ENCODE data around the gene TNPO1.

TNPO1 gene

DNA sequence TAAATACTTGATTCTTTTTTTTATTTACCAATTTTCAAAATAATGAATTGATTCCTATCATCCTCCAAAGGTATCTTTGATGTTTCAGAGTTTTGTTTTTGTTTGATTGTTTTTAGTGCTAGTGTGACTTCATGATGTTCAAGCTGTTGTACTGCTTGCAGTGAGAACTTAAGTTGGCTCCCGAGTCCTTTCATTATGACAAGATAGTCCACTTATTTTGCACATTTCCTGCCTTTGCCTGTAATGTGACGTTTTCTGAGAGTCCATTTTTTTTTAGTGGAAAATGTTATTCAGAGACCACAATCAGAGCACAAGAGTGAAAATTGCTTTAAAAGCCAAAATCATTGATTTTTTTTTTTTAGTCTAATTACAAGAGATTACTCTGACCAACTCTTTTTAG is 79.3 kb downstream of the TNPO1 start:
- no peak overlapping the region for H4K8ac ChIP-seq (ENCODE audit: low read depth, low read length)

DNA sequence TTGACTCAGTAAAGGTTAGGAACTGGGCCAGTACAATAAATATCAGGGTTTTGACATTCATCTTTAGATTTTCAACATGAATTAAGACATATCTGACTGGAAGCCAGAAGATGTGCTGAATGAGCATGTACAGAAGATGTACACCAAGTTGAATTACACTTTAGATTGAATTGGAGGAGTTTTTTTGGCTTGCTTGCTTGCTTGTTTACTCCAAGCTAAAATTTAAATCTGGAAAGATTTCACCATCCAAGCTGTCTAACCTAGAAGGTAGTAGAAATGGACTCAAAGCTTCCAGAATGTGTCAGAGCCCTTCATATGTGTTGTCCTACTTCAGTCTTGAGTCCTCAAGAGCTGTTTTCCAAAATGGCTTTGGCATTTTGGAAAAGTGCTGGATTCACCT is 90.3 kb downstream of the TNPO1 start:
- Histone ChIP-seq H3K9ac (ENCODE audit: low read length) (no peak overlapping the region), H2AFZ (ENCODE audit: insufficient read depth, low read length, poor library complexity) (no peak overlapping the region), H3K27ac (ENCODE audit: low read depth, low read length) (no peak overlapping the region), H2AK5ac (ENCODE audit: low read length) (no peak overlapping the region), H3K18ac (ENCODE audit: low read length) (no peak overlapping the region), H3K9me3 (ENCODE audit: insufficient read depth, low read depth, low read length) (no peaks in the 10 kb centered on the region), H3K79me2 (ENCODE audit: control insufficient read depth, insufficient read depth, low read length, poor library complexity) (no peaks in the 10 kb centered on the region), H3K4me3 (ENCODE audit: low read depth, low read length) (no peak overlapping the region), H4K91ac (ENCODE audit: low read depth, low read length) (no peak overlapping the region), H3K36me3 (ENCODE audit: control insufficient read depth in 1 of 2, insufficient read depth in 2 of 2, low read length in 2 of 2) (peaks cover 20 to 32% of the 10 kb centered on the region in 2 experiments), H3K23ac (ENCODE audit: low read length) (no peak overlapping the region), H2BK120ac (ENCODE audit: insufficient read depth, low read length, poor library complexity) (no peak overlapping the region), H4K12ac (ENCODE audit: low read depth, low read length) (no peak overlapping the region), H4K8ac (ENCODE audit: low read depth, low read length) (no peak overlapping the region), H2BK5ac (ENCODE audit: low read depth, low read length, poor library complexity) (no peak overlapping the region), H3K4me2 (ENCODE audit: low read length) (no peak overlapping the region), H3K4me1 (ENCODE audit: control insufficient read depth in 1 of 2, insufficient read depth in 2 of 2, low read length in 2 of 2) (no peaks in the 10 kb centered on the region), H3K27me3 (ENCODE audit: insufficient read depth, low read length) (no peaks in the 10 kb centered on the region), H2BK12ac (ENCODE audit: low read length) (no peak overlapping the region), H3K14ac (ENCODE audit: low read length) (no peak overlapping the region), H3K4ac (ENCODE audit: low read depth, low read length) (no peak overlapping the region), H3K79me1 (ENCODE audit: low read length) (no peaks in the 10 kb centered on the region)
- no peak for DNase-seq

More for the DNA sequence above, 79.3 kb downstream of the TNPO1 start:
- H3K27me3 ChIP-seq (ENCODE audit: insufficient read depth, low read length): no peaks in the 10 kb centered on the region
- no peak overlapping the region for H3K9ac ChIP-seq (ENCODE audit: low read length)
- no peak overlapping the region for H3K23ac ChIP-seq (ENCODE audit: low read length)
- no peak overlapping the region for H4K12ac ChIP-seq (ENCODE audit: low read depth, low read length)
- no peak overlapping the region for H4K91ac ChIP-seq (ENCODE audit: low read depth, low read length)
- no peak overlapping the region for H3K14ac ChIP-seq (ENCODE audit: low read length)
- H3K18ac ChIP-seq (ENCODE audit: low read length): no peak overlapping the region
- no peak for DNase-seq
- H3K79me2 ChIP-seq (ENCODE audit: control insufficient read depth, insufficient read depth, low read length, poor library complexity): no peaks in the 10 kb centered on the region
- no CpG with 5 or more reads among the region's 2 CpGs for WGBS (ENCODE audit: extremely low coverage, insufficient coverage, insufficient read length)
- H3K4me2 ChIP-seq (ENCODE audit: low read length): no peak overlapping the region
- no peak overlapping the region for H3K27ac ChIP-seq (ENCODE audit: low read depth, low read length)
- H2AFZ ChIP-seq (ENCODE audit: insufficient read depth, low read length, poor library complexity): no peak overlapping the region
- no peak overlapping the region for H3K4ac ChIP-seq (ENCODE audit: low read depth, low read length)
- H3K4me1 ChIP-seq (ENCODE audit: control insufficient read depth in 1 of 2, insufficient read depth in 2 of 2, low read length in 2 of 2): no peaks in the 10 kb centered on the region
- no peaks in the 10 kb centered on the region for H3K79me1 ChIP-seq (ENCODE audit: low read length)
- H2BK12ac ChIP-seq (ENCODE audit: low read length): no peak overlapping the region
- H3K36me3 ChIP-seq (ENCODE audit: control insufficient read depth in 1 of 2, insufficient read depth in 2 of 2, low read length in 2 of 2): peaks cover 16 to 24% of the 10 kb centered on the region in 2 experiments
- no peak overlapping the region for H2BK120ac ChIP-seq (ENCODE audit: insufficient read depth, low read length, poor library complexity)
- no peak overlapping the region for H2AK5ac ChIP-seq (ENCODE audit: low read length)
- H3K4me3 ChIP-seq (ENCODE audit: low read depth, low read length): no peak overlapping the region
- H3K9me3 ChIP-seq (ENCODE audit: insufficient read depth, low read depth, low read length): no peaks in the 10 kb centered on the region
- H2BK5ac ChIP-seq (ENCODE audit: low read depth, low read length, poor library complexity): no peak overlapping the region

DNA sequence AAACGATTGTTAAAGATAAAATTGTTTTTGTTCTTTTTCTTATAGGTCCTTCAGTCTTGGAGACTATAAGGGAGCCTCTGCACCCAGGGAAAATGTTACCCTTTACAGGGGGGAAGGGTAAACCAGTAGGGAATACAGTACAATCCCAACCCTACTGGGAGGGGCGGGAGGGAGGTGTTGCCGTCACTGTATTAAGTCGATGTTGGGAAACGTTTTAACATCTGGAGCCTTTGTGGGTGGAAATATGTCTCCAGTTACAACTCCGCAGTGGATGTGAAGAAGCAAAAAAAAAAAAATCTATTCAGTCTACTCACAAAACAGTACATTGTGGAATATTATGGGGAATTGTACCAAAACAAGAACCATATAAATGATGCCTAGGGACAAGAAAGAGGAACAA is 92.2 kb downstream of the TNPO1 start:
- no peak overlapping the region for H3K9ac ChIP-seq (ENCODE audit: low read length)
- no peak overlapping the region for H2AK5ac ChIP-seq (ENCODE audit: low read length)
- H3K4me2 ChIP-seq (ENCODE audit: low read length): no peak overlapping the region
- no peak overlapping the region for H4K12ac ChIP-seq (ENCODE audit: low read depth, low read length)
- no peak overlapping the region for H3K18ac ChIP-seq (ENCODE audit: low read length)
- H3K27me3 ChIP-seq (ENCODE audit: insufficient read depth, low read length): no peaks in the 10 kb centered on the region
- H3K14ac ChIP-seq (ENCODE audit: low read length): no peak overlapping the region
- H3K4me1 ChIP-seq (ENCODE audit: control insufficient read depth in 1 of 2, insufficient read depth in 2 of 2, low read length in 2 of 2): no peaks in the 10 kb centered on the region
- no peak overlapping the region for H3K27ac ChIP-seq (ENCODE audit: low read depth, low read length)
- no peak overlapping the region for H3K4me3 ChIP-seq (ENCODE audit: low read depth, low read length)
- peaks cover 18 to 30% of the 10 kb centered on the region in 2 experiments for H3K36me3 ChIP-seq (ENCODE audit: control insufficient read depth in 1 of 2, insufficient read depth in 2 of 2, low read length in 2 of 2)
- H2BK12ac ChIP-seq (ENCODE audit: low read length): no peak overlapping the region
- no peak overlapping the region for H2BK5ac ChIP-seq (ENCODE audit: low read depth, low read length, poor library complexity)
- no peaks in the 10 kb centered on the region for H3K9me3 ChIP-seq (ENCODE audit: insufficient read depth, low read depth, low read length)
- H3K79me2 ChIP-seq (ENCODE audit: control insufficient read depth, insufficient read depth, low read length, poor library complexity): no peaks in the 10 kb centered on the region
- DNase-seq: no peak
- WGBS (ENCODE audit: extremely low coverage, insufficient coverage, insufficient read length): no CpG with 5 or more reads among the region's 6 CpGs
- H4K8ac ChIP-seq (ENCODE audit: low read depth, low read length): no peak overlapping the region
- no peak overlapping the region for H2AFZ ChIP-seq (ENCODE audit: insufficient read depth, low read length, poor library complexity)
- no peaks in the 10 kb centered on the region for H3K79me1 ChIP-seq (ENCODE audit: low read length)
- no peak overlapping the region for H3K4ac ChIP-seq (ENCODE audit: low read depth, low read length)
- no peak overlapping the region for H3K23ac ChIP-seq (ENCODE audit: low read length)
- H2BK120ac ChIP-seq (ENCODE audit: insufficient read depth, low read length, poor library complexity): no peak overlapping the region
- H4K91ac ChIP-seq (ENCODE audit: low read depth, low read length): no peak overlapping the region

DNA sequence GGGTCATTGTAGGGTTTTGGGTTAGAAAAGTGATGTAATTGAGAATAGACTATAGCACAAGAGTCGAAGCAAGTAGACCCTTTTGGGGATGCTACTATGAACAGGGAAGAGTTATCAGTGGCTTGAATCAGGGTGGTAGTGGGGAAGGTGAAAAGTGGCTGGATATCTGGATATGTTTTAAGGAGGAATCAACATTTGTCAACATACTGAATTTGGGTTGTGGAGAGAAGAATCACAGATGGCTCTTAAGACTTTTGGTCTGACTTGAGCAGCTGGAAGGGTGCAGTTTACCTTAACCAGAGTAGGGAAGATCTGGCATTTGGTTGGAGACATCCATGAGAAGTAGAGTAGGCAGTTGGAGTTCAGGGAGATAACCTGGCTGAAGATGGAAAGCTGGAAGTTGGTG is 100.9 kb downstream of the TNPO1 start:
- Histone ChIP-seq H3K9me3 (ENCODE audit: insufficient read depth, low read depth, low read length) (no peaks in the 10 kb centered on the region), H3K14ac (ENCODE audit: low read length) (no peak overlapping the region), H3K4me3 (ENCODE audit: low read depth, low read length) (no peak overlapping the region), H3K4me2 (ENCODE audit: low read length) (no peak overlapping the region), H2AFZ (ENCODE audit: insufficient read depth, low read length, poor library complexity) (no peak overlapping the region), H2BK120ac (ENCODE audit: insufficient read depth, low read length, poor library complexity) (no peak overlapping the region), H3K36me3 (ENCODE audit: control insufficient read depth in 1 of 2, insufficient read depth in 2 of 2, low read length in 2 of 2) (peaks cover 4% of the 10 kb centered on the region in 2 experiments), H4K91ac (ENCODE audit: low read depth, low read length) (no peak overlapping the region), H3K4me1 (ENCODE audit: control insufficient read depth in 1 of 2, insufficient read depth in 2 of 2, low read length in 2 of 2) (no peaks in the 10 kb centered on the region), H3K79me1 (ENCODE audit: low read length) (no peaks in the 10 kb centered on the region), H2BK12ac (ENCODE audit: low read length) (no peak overlapping the region), H3K23ac (ENCODE audit: low read length) (no peak overlapping the region), H4K12ac (ENCODE audit: low read depth, low read length) (no peak overlapping the region), H3K79me2 (ENCODE audit: control insufficient read depth, insufficient read depth, low read length, poor library complexity) (no peaks in the 10 kb centered on the region), H4K8ac (ENCODE audit: low read depth, low read length) (no peak overlapping the region), H3K27ac (ENCODE audit: low read depth, low read length) (no peak overlapping the region), H3K9ac (ENCODE audit: low read length) (no peak overlapping the region), H2BK5ac (ENCODE audit: low read depth, low read length, poor library complexity) (no peak overlapping the region), H3K4ac (ENCODE audit: low read depth, low read length) (no peak overlapping the region), H3K18ac (ENCODE audit: low read length) (no peak overlapping the region), H2AK5ac (ENCODE audit: low read length) (no peak overlapping the region), H3K27me3 (ENCODE audit: insufficient read depth, low read length) (no peaks in the 10 kb centered on the region)
- no peak for DNase-seq
- WGBS (ENCODE audit: extremely low coverage, insufficient coverage, insufficient read length): no CpG with 5 or more reads among the region's 1 CpG
